Measurements from ENCODE around the gene OR5B17. TPM values are rescaled to one million over a fixed set of nuclear protein-coding genes. Genes with fewer than 3 reads are reported as not detected.

The OR5B17 gene
- total and polyA plus RNA-seq, 2 of the 8 experiments (the other 6 are each of a cell fraction or from before 2014, with no cell fraction given), result not detected

- Histone ChIP-seq H3K14ac (ENCODE audit: insufficient read length) (no peak overlapping the region), H4K8ac (ENCODE audit: extremely low read depth, insufficient read depth, low read length) (no peak overlapping the region), H2BK5ac (ENCODE audit: low read depth, low read length) (no peak overlapping the region), H3K27me3 (replicated peaks in 1 of 4; ENCODE audit: control insufficient read depth in 3 of 4, extremely low read depth in 1 of 4, insufficient read depth in 3 of 4, low read length in 3 of 4) (no peaks in the 10 kb centered on the region), H2AK5ac (ENCODE audit: low read depth, low read length) (no peak overlapping the region), H3K79me1 (ENCODE audit: low read depth, low read length) (no peaks in the 10 kb centered on the region), H3K23me2 (ENCODE audit: low read depth, low read length) (no peaks in the 10 kb centered on the region), H4K5ac (ENCODE audit: insufficient read length, low read depth, low read length) (no peak overlapping the region), H3K36me3 (ENCODE audit: control insufficient read depth in 2 of 4, insufficient read depth in 4 of 4, low read length in 3 of 4) (no peaks in the 10 kb centered on the region), H3K23ac (ENCODE audit: insufficient read length) (no peak overlapping the region), H4K20me1 (replicated peaks in 1 of 2; ENCODE audit: control insufficient read depth in 1 of 2, insufficient read depth in 2 of 2, low read length in 2 of 2) (no peaks in the 10 kb centered on the region), H3K56ac (replicated peaks; ENCODE audit: insufficient read length, low read depth, low read length) (no peak overlapping the region), H3K4me2 (ENCODE audit: insufficient read depth in 1 of 2, low read depth in 2 of 2, low read length in 2 of 2) (no peak overlapping the region), H3K9me3 (ENCODE audit: insufficient read depth in 2 of 2, low read depth in 1 of 2, low read length in 1 of 2) (peaks cover 13 to 21% of the 10 kb centered on the region in 2 experiments; a peak in 1 of 4 replicates), H3K18ac (ENCODE audit: extremely low read depth, low read length) (no peak overlapping the region), H2BK12ac (ENCODE audit: low read depth, low read length) (no peak overlapping the region), H2BK120ac (replicated peaks; ENCODE audit: low read depth, low read length) (no peak overlapping the region), H3K4ac (replicated peaks; ENCODE audit: insufficient read length, low read depth, low read length) (no peak overlapping the region), H4K91ac (replicated peaks; ENCODE audit: insufficient read length, low read length) (no peak overlapping the region), H3K27ac (ENCODE audit: low read depth, low read length) (no peak overlapping the region), H3K4me3 (ENCODE audit: extremely low read depth in 1 of 4, insufficient read depth in 2 of 4, low read depth in 3 of 4, low read length in 4 of 4) (no peak overlapping the region), H2AFZ (ENCODE audit: low read length) (no peak overlapping the region), H2BK20ac (ENCODE audit: low read length) (no peak overlapping the region), H3K79me2 (ENCODE audit: control insufficient read depth in 1 of 2, insufficient read depth in 2 of 2, low read length in 2 of 2) (no peaks in the 10 kb centered on the region), H3K4me1 (replicated peaks in 1 of 4; ENCODE audit: control insufficient read depth in 3 of 4, insufficient read depth in 4 of 4, low read length in 3 of 4) (no peaks in the 10 kb centered on the region), H2BK15ac (ENCODE audit: low read length) (no peak overlapping the region), H3K9ac (replicated peaks in 1 of 4; ENCODE audit: extremely low read depth in 1 of 4, low read depth in 3 of 4, low read length in 3 of 4) (no peak overlapping the region)
- FAIRE-seq (no peak), DNase-seq (ENCODE audit: low read depth in 1 of 2, low spot score in 2 of 2) (no peak)
- 74% methylated on average over 3 of the region's 3 CpGs; no CpG with 5 or more reads in 1 of the 2 experiments for WGBS, 2 experiments (ENCODE audit: extremely low coverage in 1 of 2, insufficient coverage in 1 of 2, insufficient read length in 1 of 2, insufficient replicate concordance in 2 of 2, low coverage in 1 of 2, low lambda C conversion rate in 2 of 2, missing lambda C conversion rate in 1 of 2)
- CTCF ChIA-PET (ENCODE audit: partially characterized antibody), result no interaction called here
- TF ChIP-seq HDAC6 (IDR thresholded peaks at IDR 0.05; ENCODE audit: low read depth, low read length) (no peak), RNF2 (IDR thresholded peaks at IDR 0.05; ENCODE audit: borderline replicate concordance, low read depth, low read length, missing control alignments, poor library complexity, severe bottlenecking) (no peak), ZNF274 (IDR thresholded peaks at IDR 0.05; ENCODE audit: borderline replicate concordance, extremely low read depth, low read length) (no peak), GABPA (IDR thresholded peaks at IDR 0.05; ENCODE audit: borderline replicate concordance, insufficient read depth, low read length) (no peak), TAF1 (IDR thresholded peaks at IDR 0.05; ENCODE audit: low read depth, low read length) (no peak), YY1 (IDR thresholded peaks at IDR 0.05; ENCODE audit: low read depth, low read length) (no peak)
- POLR2A ChIA-PET (ENCODE audit: partially characterized antibody), result no interaction called here
These were observed 4.1 kb downstream of the OR5B17 start for GRCh38 chr11:58354727-58355126.
